ENCODE measurements around the gene APOM. TPM values are rescaled to one million over a fixed set of nuclear protein-coding genes. Genes with fewer than 3 reads are reported as not detected.

APOM gene
- total and polyA plus RNA-seq, 12 donors = 2.3 to 18.2 (median 4.5) TPM; not detected in 1

DNA sequence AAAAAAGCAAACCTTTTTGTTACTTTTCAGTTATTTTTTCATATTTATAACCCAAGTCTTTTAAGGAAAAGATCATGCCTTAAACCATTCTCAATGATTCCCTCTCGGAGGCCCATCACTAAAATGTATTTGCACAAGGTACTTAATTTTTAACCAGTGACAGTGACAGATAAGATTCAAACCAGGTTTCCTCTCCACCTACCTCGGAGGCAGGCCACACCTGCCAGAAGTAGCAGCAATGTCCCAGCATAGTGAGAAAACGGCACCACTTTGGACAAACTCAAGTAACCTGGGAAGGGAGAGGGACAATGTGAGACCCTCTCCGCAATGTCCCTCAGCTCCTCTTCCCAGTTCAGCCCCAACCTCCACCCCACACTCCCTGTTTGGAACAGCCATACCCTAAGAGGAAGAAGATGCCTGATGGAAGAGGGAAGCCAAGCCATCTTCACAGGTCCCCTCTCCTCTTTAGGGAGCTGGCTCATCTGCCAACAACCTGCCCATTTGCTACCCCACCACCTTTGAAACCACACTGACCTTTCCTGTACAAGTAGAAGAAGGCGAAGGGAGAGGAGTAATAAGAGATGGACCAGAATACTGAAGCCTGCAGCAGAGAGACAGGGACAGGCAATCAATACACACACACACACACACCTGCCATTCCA, 45.2 kb downstream of the APOM start:
- DNase-seq = no peak
- WGBS, 4 donors = 89 to 94% (median 91%) methylated on average over 5 of the region's 5 CpGs
- H3K27me3 ChIP-seq = no peaks in the 10 kb centered on the region
- H3K9me3 ChIP-seq (replicated peaks in 1 of 3) = no peaks in the 10 kb centered on the region
- intact Hi-C loops (cut with DNase I) = no loop called here
- peaks cover 8 to 25% of the 10 kb centered on the region in 2 donors for H3K4me1 ChIP-seq (replicated peaks in 1 of 2)
- peaks cover 0 to 37% of the 10 kb centered on the region in 2 donors for H3K36me3 ChIP-seq (replicated peaks in 1 of 2)
- no peak overlapping the region for H3K4me3 ChIP-seq
- TF ChIP-seq, protein P1, sequence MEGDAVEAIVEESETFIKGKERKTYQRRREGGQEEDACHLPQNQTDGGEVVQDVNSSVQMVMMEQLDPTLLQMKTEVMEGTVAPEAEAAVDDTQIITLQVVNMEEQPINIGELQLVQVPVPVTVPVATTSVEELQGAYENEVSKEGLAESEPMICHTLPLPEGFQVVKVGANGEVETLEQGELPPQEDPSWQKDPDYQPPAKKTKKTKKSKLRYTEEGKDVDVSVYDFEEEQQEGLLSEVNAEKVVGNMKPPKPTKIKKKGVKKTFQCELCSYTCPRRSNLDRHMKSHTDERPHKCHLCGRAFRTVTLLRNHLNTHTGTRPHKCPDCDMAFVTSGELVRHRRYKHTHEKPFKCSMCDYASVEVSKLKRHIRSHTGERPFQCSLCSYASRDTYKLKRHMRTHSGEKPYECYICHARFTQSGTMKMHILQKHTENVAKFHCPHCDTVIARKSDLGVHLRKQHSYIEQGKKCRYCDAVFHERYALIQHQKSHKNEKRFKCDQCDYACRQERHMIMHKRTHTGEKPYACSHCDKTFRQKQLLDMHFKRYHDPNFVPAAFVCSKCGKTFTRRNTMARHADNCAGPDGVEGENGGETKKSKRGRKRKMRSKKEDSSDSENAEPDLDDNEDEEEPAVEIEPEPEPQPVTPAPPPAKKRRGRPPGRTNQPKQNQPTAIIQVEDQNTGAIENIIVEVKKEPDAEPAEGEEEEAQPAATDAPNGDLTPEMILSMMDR (IDR thresholded peaks at IDR 0.05) = no peak
- TF ChIP-seq POLR2A (IDR thresholded peaks at IDR 0.05) = no peak
- no peak overlapping the region for H3K27ac ChIP-seq

DNA sequence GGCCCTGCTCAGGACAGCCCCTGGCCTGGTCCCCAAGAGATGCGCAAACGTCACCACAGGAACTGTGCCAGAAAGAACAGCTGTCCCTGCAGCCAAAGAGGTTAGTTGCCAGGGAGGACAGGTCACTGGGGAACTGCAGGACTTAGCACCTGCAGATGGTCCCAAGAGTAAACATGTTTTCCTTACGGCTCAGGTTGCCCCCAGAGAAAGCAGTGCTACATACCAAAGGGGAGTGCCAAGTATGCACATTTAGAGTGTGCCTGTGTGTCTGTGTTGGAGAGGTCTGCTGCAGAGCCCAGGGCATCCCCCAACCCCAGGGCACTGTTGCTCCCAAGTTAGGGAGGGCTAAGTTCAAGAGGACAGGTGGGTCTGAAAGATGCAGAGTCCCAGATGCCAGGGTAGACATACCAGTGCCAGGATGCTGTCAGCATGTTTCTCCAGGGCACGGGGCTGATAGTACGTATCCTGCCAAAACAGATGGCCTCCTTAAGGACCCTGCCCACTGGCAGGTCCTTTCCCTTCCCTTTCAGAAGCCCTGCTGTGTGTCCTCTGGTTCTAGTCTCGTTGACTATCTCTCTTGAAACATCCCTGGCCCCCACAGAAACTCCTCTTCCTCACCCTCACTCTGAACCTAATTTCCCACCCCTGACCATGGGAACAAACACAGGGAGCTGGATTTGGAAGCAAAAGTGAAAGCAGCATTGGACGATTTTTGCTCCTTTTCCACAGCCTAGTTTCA, 46.1 kb downstream of the APOM start:
- Histone ChIP-seq H3K27me3 (no peaks in the 10 kb centered on the region), H3K36me3 (replicated peaks in 1 of 2) (peaks cover 0 to 27% of the 10 kb centered on the region in 2 donors), H3K4me1 (replicated peaks in 1 of 2) (peaks cover 8 to 25% of the 10 kb centered on the region in 2 donors), H3K4me3 (peak overlapping the region in 3 of 4 donors; percentile 78 to 84 (median 82)), H3K27ac (peak overlapping the region in 4 of 5 donors; percentile 22 to 98 (median 93)), H3K9me3 (replicated peaks in 1 of 3) (no peaks in the 10 kb centered on the region)
- TF ChIP-seq POLR2A (IDR thresholded peaks at IDR 0.05) = no peak
- intact Hi-C loops (cut with DNase I) = no loop called here
- peak in 2 of 7 donors; percentile 34 to 83 for DNase-seq
- WGBS, 4 donors = 28 to 31% (median 29%) methylated on average over 7 of the region's 7 CpGs

DNA sequence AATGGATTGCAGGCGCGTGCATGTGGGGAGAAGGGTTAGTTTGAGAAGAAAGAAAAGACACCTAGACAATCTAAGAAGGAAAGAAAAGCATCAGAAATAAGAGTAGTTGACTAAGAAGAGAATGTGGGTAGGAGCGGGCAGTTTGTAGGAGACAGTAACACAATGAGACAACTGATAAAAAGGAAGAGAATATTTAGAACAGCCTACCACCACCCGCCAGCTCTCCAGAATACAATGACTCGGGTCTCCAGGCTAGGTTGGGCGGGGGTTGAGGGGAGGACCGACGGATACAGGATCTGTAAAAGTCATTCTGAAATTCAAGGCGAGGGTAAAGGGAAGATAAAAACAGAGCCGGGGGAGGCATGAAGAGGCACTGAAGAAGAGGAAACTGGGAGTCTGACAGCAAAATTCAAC, 46.7 kb downstream of the APOM start:
- Histone ChIP-seq H3K9me3 (replicated peaks in 1 of 3) (no peaks in the 10 kb centered on the region), H3K4me3 (peak overlapping the region; percentile 58 to 84 (median 80)), H3K27ac (peak overlapping the region; percentile 90 to 99 (median 96)), H3K4me1 (replicated peaks in 1 of 2) (peaks cover 8 to 25% of the 10 kb centered on the region in 2 donors), H3K27me3 (no peaks in the 10 kb centered on the region), H3K36me3 (replicated peaks in 1 of 2) (peaks cover 0 to 22% of the 10 kb centered on the region in 2 donors)
- intact Hi-C loops (cut with DNase I) = no loop called here
- 0 to 2% (median 1%) methylated on average over 10 of the region's 10 CpGs for WGBS, 4 donors
- TF ChIP-seq, protein P1 (IDR thresholded peaks at IDR 0.05) = no peak
- TF ChIP-seq POLR2A (IDR thresholded peaks at IDR 0.05) = no peak
- no peak for DNase-seq

DNA sequence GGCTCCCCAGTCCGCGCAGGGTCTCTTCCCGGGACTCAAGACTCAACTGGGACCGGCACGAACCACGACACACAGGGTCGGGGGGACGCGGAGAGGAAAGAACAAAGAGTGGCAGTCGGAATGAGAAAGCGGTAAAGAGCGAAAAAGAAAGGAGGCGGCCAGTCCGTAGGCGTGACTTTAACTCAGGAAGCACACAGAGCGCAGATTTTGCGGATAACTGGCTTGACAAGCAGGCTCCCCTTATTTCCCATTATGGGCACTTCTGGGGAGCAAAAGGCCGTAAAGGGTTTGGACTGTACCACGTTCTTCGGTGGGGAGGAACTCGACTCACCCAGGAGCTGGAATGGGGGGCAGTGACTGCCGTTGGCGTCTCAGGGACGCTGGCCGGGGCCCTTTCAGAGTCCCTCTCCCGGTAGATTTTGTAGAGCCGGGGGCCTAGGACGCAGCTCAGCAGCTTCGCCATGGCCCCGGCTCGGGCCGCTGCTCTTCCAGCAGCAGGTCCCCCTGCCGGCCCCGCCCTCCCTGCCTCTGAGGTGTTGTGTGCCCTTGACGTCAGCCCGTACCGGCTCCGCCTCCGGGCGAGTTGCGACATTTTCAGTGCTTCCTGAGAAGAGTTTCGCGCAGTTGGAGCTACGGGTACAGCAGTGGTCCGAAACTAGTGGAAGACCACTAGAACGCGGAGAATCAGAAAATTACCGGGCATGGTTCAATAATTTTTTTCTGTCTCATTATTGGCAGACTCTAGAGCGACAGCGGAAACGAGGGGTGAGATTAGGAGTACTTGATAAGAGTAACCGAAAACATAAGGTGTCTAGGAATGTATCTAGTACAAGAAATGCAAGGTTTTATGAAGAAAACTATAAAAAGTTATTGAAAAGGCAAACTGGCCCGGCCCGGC, 47.4 kb downstream of the APOM start, which contains the start of gene ABHD16A:
ABHD16A (minus strand) TSS at position 506 of the 898 bp plus-strand sequence; CDS start at position 463, 43 bp downstream.
- H3K27me3 ChIP-seq = no peaks in the 10 kb centered on the region
- 1% methylated on average over 42 to 54 of the region's 54 CpGs for WGBS, 4 donors

More for the DNA sequence above, 47.4 kb downstream of the APOM start, which contains the start of gene ABHD16A:
- no peaks in the 10 kb centered on the region for H3K9me3 ChIP-seq (replicated peaks in 1 of 3)
- H3K4me3 ChIP-seq = peak within 1 kb of the TSS; percentile 58 to 84 (median 80)
- peak within 1 kb of the TSS; percentile 90 to 99 (median 96) for H3K27ac ChIP-seq
- peak; percentile 91 for TF ChIP-seq POLR2A (IDR thresholded peaks at IDR 0.05)
- TF ChIP-seq, protein P1 (IDR thresholded peaks at IDR 0.05) = peak in 3 of 6 experiments; percentile 12 to 19 (median 18)
- intact Hi-C loops (cut with DNase I) = no loop called here
- H3K4me1 ChIP-seq (replicated peaks in 1 of 2) = peaks cover 8 to 25% of the 10 kb centered on the region in 2 donors
- H3K36me3 ChIP-seq (replicated peaks in 1 of 2) = peaks cover 0 to 15% of the 10 kb centered on the region in 2 donors
- peak; percentile 98 to 100 (median 99) for DNase-seq

Data from adrenal gland (tissue), 12 donors.